ENCODE data around the gene COL2A1.

The COL2A1 gene

GRCh38 chr12:48031135-48031960 lies 27.1 kb upstream of the COL2A1 start:
- no peak for DNase-seq (ENCODE audit: low read depth)
- no peak for TF ChIP-seq CTCF (IDR thresholded peaks at IDR 0.05; ENCODE audit: insufficient read depth, low read depth, low read length, missing control alignments)
- no peak overlapping the region for H3K4me3 ChIP-seq (ENCODE audit: low read depth, low read length)

GRCh38 chr12:48030173-48030650 lies 25.9 kb upstream of the COL2A1 start:
- no peak overlapping the region for H3K4me3 ChIP-seq (ENCODE audit: low read depth, low read length)
- DNase-seq (ENCODE audit: low read depth), result no peak
- TF ChIP-seq CTCF (IDR thresholded peaks at IDR 0.05; ENCODE audit: insufficient read depth, low read depth, low read length, missing control alignments), result no peak

- TF ChIP-seq CTCF (IDR thresholded peaks at IDR 0.05; ENCODE audit: insufficient read depth, low read depth, low read length, missing control alignments), result no peak
- DNase-seq (ENCODE audit: low read depth), result no peak
- H3K4me3 ChIP-seq (ENCODE audit: low read depth, low read length), result no peak overlapping the region
These were observed 25.4 kb upstream of the COL2A1 start for GRCh38 chr12:48029491-48030172.

- no peak for TF ChIP-seq CTCF (IDR thresholded peaks at IDR 0.05; ENCODE audit: insufficient read depth, low read depth, low read length, missing control alignments)
- DNase-seq (ENCODE audit: low read depth), result no peak
- H3K4me3 ChIP-seq (ENCODE audit: low read depth, low read length), result no peak overlapping the region
These were observed 24.5 kb upstream of the COL2A1 start for GRCh38 chr12:48028541-48029431.

- no peak overlapping the region for H3K4me3 ChIP-seq (ENCODE audit: low read depth, low read length)
- DNase-seq (ENCODE audit: low read depth), result no peak
- no peak for TF ChIP-seq CTCF (IDR thresholded peaks at IDR 0.05; ENCODE audit: insufficient read depth, low read depth, low read length, missing control alignments)
These were observed 23.1 kb upstream of the COL2A1 start for GRCh38 chr12:48027183-48028002.

Data from GM12865 (cell line).